GM12873 (cell line): ENCODE measurements around the gene SMARCD2.

Source experiments
- CTCF ChIP-seq: IDR thresholded peaks from 2 replicates; pipeline ENCODE4 v1.5.1; 2012; ENCODE audit warnings: low read depth, mild to moderate bottlenecking, moderate library complexity, low read length, control low read depth; ENCODE audit not compliant: insufficient read depth; ENCODE audit errors: missing control alignments

The SMARCD2 gene

GRCh38 chr17:63786117-63786516 is 56.4 kb downstream of the SMARCD2 start:
- TF ChIP-seq CTCF = no peak

- TF ChIP-seq CTCF = no peak
Observed at GRCh38 chr17:63785556-63785955, 56.9 kb downstream of the SMARCD2 start.

GRCh38 chr17:63783522-63783921 is 59.0 kb downstream of the SMARCD2 start:
- no peak for TF ChIP-seq CTCF
